GM06990 (cell line): ENCODE data around the gene CREBRF.
"Not testable (repeated sequence)": the region's sequence is repeated elsewhere in the genome, so short reads cannot be mapped to it uniquely, and the experiment has no call there.

Experiments
- DNase-seq: peaks from one replicate; pipeline ENCODE4 v3.0.0-alpha.2; 2011; ENCODE audit not compliant: insufficient read length; ENCODE audit errors: extremely low read depth
- H3K27me3 ChIP-seq: replicated peaks from 2 replicates; pipeline ENCODE4 v1.6.0; 2011; ENCODE audit warnings: low read length; ENCODE audit not compliant: control insufficient read depth, insufficient read depth
- H3K36me3 ChIP-seq: 2 replicates; pipeline ENCODE4 v1.5.1; 2011; ENCODE audit warnings: low read length; ENCODE audit not compliant: control insufficient read depth, insufficient read depth
- H3K4me3 ChIP-seq: replicated peaks from 2 replicates; pipeline ENCODE4 v1.5.1; 2011; ENCODE audit warnings: low read depth, mild to moderate bottlenecking, control low read depth, low read length
- CTCF ChIP-seq: IDR thresholded peaks from 2 replicates; pipeline ENCODE4 v1.5.1; 2011; ENCODE audit warnings: low read length, control low read depth, mild to moderate bottlenecking, inconsistent platforms; ENCODE audit not compliant: insufficient read depth, poor library complexity, severe bottlenecking

The CREBRF gene

GRCh38 chr5:173041881-173042762 lies 14.0 kb upstream of the CREBRF start:
- Histone ChIP-seq H3K4me3 (no peak overlapping the region), H3K27me3 (no peaks in the 10 kb centered on the region), H3K36me3 (no peaks in the 10 kb centered on the region)
- TF ChIP-seq CTCF = no peak
- DNase-seq = no peak

- Histone ChIP-seq H3K4me3 (no peak overlapping the region), H3K36me3 (no peaks in the 10 kb centered on the region), H3K27me3 (no peaks in the 10 kb centered on the region)
- DNase-seq = no peak
- TF ChIP-seq CTCF = no peak
Observed at GRCh38 chr5:173042763-173043107, 13.4 kb upstream of the CREBRF start.

- Histone ChIP-seq H3K4me3 (no peak overlapping the region), H3K27me3 (no peaks in the 10 kb centered on the region), H3K36me3 (no peaks in the 10 kb centered on the region)
- DNase-seq = no peak
- no peak for TF ChIP-seq CTCF
Observed at GRCh38 chr5:173045474-173045873, 10.7 kb upstream of the CREBRF start.

- H3K4me3 ChIP-seq, H3K36me3 ChIP-seq, DNase-seq, H3K27me3 ChIP-seq: not testable (repeated sequence)
Observed at GRCh38 chr5:173047096-173047837, 8.9 kb upstream of the CREBRF start.

- TF ChIP-seq CTCF = no peak
- DNase-seq = no peak
Observed at GRCh38 chr5:173047838-173048105, 8.4 kb upstream of the CREBRF start.

GRCh38 chr5:173050791-173051190 lies 5.4 kb upstream of the CREBRF start:
- TF ChIP-seq CTCF = no peak
- no peaks in the 10 kb centered on the region for H3K36me3 ChIP-seq
- no peaks in the 10 kb centered on the region for H3K27me3 ChIP-seq
- no peak overlapping the region for H3K4me3 ChIP-seq
- DNase-seq = no peak

More at GRCh38 chr5:173047838-173048105, 8.4 kb upstream of the CREBRF start:
- H3K27me3 ChIP-seq = no peaks in the 10 kb centered on the region
- no peaks in the 10 kb centered on the region for H3K36me3 ChIP-seq
- H3K4me3 ChIP-seq = no peak overlapping the region
